GM04504 (cell line): ENCODE results near the gene NR2F6.
"Not testable (repeated sequence)": the region's sequence is repeated elsewhere in the genome, so short reads cannot be mapped to it uniquely, and the experiment has no call there.

Source experiments
- DNase-seq: peaks from one replicate; pipeline ENCODE4 v3.0.0-alpha.2; 2012; ENCODE audit warnings: low read depth

NR2F6 gene

DNA sequence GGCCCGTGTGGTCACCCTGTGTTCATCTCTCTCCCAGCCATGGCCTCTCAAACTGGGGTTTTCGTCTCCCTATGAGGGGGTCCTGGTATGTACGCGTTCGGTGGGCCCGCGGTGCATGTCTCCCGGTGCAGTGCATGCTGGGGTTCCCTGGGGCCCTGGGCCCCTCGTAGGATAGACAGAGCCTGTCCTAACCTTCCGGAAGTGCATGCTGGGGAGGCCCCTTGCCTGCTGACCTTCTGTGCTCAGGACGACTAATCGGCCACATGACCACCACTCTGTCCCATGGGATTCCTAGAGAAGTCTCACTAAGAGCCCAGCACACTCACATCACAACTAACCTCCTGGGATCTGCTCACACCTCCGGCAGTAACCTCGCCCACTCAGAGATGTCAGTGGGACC lies 35.4 kb downstream of the NR2F6 start:
- no peak for DNase-seq

DNA sequence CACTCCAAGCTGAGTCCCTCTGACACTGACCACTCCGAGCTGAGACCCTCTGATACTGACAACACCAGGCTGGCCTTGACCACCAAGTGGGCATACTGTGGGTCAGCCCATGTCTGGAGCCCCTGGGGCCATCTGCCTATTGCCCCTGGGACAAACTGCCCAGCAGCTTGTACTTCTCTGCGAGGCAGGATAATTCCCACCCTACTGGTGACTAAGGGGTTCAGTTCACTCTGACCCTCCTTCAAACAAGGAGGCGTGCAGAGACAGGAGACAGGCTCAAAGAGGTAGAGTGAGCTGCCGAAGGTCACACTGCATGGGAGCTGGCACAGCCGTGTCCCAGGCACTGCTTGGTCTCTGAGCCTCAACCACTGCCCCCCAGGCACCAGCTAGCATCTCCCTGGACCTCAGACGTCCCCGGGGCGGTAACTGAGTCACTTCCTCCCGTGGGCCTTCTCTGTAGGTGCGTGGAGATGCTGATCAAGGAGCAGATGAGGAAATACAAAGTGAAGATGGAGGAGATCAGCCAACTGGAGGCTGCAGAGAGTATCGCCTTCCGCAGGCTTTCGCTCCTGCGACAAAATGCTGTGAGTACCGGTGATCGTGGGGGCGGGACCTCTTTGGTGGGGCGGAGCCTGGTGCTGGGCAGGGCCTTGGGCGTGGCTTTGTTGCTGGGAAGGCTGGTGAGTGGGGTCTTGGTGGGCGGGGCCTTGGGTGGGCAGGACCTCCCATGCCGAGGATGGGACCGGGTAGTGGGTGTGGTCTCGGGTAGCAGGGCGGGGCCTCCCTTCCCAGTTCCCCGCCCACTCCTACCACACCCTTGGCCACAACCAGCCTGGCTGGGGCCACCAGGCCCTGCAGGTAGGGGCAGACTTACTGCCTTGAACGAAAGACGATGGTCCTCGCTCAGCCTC lies 36.3 kb downstream of the NR2F6 start:
- DNase-seq, result no peak

DNA sequence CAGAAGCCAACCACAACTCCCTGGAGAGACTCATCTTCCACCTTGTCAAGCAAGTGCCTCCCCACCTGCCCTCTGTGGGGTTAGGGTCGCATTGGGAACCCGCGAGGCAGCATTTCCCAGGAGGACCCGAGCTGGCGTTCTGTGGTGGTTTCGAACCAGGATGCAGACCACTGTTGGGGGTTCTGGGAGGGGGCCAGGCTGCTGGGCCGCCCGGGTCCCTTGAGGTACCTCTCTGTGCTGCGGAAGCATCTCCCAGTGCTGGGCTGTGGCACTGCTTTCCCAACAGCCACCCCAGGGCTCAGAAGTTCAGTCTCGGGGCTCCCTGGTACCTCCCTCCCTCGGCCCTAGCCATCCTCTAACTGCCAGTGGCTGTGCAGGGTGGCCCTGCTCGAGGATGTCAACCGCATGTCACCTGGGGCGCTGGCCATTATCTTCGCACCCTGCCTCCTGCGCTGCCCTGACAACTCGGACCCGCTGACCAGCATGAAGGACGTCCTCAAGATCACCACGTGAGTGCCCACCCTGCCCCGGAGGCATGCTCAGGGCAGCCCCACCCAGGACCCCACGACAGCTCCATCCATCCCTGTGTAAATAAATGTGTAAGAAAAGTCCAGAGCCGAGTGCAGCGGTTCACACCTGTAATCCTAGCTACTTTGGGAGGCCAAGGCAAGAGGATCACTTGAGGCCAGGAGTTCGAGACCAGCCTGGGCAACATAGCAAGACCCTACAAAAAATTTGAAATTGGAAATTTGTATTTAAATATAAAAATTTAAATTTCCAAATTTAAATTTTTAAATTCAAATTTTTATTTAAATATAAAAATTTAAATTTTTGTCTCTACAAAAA lies 38.8 kb downstream of the NR2F6 start:
- no peak for DNase-seq

DNA sequence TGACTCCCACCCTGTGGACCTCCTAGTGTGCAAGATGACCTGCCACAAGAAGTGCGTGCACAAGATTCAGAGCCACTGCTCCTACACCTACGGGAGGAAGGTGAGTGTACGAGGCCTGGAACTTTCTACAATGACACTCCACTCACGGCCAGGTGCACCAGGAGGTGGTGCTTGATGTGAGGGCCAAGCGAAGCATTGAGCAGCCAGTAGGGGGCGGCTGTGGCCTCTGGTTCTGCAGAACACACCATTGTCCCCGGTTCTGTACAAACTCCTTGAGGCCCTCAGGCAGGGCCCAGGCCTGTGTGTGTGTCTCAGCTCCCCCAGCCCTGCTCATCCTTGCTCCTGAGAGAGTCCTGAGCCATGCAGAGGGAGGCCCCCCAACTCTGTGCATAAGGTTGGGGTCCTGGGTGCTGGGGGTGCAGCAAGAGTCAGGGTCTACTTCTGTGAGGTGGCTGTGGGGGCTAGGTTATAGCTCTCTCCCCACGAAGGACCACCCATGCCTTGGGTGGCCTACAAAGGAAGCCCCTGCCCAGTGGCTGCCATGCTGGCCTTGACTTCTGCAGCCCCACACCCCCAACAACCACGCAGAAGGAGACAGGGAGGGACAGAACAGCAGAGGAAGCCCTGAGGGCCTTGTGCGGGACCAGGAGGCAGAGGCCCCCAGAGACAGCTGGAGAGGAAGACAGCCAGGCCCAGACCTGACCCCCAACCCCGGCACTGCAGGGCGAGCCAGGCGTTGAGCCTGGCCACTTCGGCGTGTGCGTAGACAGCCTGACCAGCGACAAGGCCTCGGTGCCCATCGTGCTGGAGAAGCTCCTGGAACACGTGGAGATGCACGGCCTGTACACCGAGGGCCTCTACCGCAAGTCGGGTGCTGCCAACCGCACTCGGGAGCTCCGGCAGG lies 40.2 kb downstream of the NR2F6 start:
- DNase-seq, result no peak

DNA sequence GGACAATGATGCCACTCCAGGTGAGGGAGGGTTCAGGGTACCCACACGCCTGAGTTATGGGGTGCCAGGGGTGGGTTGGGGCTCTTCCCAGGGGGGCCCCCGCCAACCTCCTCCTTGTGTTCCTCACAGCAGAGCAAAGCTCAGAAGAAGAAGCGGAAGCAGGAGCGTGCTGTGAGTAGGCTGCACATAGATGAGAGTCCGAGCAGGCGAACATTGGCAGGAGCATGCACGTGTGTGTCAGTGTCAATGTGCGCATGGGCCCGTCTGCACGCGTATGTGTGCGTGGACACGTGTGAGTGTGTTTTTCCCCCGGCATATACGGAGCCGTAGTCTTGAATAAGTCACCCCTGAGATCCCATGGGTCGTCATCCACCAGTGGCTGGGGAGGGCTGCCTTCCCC lies 43.0 kb downstream of the NR2F6 start:
- DNase-seq, result no peak

DNA sequence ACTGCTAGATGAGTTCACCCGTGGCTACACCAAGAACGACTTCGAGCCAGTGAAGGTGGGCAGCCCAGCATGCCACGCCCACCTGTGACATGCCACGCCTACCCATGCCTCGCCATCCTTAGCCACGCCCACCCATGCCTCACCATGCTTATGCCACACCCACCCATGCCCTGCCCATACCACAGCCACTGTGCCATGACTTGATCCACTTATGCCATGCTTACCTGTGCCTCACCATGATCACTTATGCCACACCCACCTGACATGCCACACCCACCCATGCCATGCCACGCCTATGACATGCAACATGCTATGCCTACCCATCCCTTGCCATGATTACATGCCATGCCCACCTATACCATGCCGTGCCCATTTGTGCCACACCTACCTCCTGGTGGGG lies 43.5 kb downstream of the NR2F6 start:
- no peak for DNase-seq

DNA sequence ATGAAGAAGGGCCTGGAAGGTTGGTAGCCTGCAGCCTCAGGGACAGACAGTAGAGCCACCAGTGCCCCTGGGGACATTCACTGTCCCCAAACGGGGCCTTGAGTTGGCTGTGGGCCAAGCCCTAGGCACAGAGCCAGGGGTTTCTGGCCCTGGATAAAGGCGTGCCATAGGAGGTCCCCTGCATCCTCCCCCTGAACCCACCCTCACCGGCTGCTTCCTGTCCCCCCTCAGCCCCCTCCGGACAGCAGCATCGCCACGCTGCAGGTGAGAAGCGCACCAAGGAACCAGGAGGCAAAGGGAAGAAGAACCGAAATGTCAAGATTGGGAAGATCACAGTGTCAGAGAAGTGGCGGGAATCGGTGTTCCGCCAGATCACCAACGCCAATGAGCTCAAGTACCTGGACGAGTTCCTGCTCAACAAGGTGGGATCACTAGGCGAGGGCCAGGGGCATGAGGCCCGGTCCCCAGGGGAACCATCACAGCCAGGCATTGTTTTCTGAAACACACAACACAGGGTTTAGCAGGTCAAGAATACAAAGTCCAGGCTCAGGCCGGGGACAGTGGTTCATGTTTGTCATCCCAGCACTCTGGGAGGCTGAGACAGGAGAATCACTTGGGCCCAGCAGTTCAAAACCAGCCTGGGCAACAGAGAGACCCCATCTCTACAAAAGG lies 45.2 kb downstream of the NR2F6 start:
- DNase-seq, result no peak

DNA sequence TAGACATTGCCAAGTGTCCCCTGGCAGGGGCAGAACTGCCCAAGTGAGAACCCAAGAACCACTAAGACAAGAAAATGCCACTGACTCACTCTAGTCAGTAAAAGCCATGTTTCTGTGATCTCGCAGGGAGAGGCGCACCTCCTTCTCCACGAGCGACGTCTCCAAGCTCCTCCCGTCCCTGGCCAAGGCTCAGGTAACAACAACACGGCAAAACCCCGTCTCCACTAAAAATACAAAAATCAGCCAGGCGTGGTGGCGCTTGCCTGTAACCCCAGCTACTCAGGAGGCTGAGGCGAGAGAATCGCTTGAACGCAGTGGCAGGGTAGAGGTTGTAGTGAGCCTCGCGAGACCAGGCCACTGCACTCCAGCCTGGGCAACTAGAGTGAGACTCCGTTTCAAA lies 48.1 kb downstream of the NR2F6 start:
- DNase-seq, result no peak

DNA sequence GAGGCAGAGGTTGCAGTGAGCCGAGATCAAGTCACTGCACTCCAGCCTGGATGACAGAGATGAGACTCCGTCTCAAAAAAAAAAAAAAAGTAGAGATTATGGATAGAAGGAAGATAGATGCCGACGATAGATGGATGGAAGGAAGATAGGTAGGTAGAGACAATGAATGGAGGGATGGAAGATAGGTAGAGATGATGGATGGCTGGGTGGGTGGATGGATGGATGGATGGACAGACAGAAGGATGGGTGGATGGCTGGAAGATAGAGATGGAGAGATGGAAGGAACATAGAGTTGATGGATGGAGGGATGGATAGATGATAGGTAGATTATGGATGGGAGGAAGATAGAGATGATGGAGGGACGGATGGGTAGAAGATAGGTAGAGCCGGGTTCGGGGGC lies 49.1 kb downstream of the NR2F6 start:
- no peak for DNase-seq

DNA sequence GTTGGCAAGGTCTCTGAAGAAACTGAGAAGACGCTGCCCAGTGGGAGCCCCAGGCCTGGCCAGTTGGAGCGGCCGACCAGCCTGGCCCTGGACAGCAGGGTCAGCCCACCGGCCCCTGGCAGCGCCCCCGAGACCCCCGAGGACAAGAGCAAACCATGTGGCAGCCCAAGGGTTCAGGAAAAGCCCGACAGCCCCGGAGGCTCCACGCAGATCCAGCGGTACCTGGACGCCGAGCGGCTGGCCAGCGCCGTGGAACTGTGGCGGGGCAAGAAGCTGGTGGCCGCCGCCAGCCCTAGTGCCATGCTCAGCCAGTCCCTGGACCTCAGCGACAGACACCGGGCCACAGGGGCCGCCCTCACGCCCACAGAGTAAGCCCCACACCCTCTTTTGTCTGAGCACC lies 50.6 kb downstream of the NR2F6 start:
- no peak for DNase-seq

DNA sequence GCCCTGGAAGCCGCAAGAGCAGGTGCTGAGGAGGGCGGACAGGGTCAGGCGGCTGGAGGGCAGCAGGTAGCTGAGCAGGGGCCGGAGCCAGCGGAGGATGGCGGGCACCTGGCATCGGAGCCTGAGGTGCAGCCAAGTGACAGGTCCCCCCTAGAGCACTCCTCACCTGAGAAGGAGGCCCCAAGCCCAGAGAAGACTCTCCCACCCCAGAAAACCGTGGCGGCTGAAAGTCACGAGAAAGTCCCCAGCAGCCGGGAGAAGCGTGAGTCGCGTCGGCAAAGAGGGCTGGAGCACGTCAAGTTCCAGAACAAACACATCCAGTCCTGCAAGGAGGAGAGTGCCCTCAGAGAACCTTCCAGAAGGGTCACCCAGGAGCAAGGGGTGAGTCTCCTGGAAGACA lies 51.1 kb downstream of the NR2F6 start:
- DNase-seq, result no peak

DNA sequence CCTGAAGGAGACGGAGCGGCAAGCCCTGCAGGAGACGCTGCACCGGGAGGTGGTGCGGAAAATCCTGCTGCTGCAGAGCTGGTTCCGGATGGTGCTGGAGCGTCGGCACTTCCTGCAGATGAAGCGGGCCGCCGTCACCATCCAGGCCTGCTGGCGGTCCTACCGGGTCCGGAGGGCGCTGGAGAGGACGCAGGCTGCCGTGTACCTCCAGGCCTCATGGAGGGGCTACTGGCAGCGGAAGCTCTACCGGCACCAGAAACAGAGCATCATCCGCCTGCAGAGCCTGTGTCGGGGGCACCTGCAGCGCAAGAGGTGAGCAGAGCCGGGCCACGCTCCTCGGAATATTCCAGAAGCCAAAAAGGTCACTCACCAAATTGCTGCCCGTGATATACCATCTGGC lies 53.0 kb downstream of the NR2F6 start:
- DNase-seq, result no peak

DNA sequence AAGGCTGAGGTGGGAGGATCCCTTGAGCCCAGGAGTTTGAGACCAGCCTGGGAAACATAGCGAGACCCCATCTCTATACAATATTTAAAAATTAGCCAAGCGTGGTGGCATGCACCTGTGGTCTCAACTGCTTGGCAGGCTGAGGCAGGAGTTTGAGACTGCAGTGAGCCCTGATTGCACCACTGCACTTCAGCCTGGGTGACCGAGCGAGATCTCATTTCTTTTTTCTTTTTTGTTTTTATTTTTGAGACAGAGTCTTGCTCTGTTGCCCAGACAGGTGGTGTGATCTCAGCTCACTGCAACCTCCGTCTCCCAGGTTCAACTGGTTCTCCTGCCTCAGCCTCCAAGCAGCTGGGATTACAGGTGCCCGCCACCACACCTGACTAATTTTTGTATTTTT lies 54.0 kb downstream of the NR2F6 start:
- not testable (repeated sequence) for DNase-seq

DNA sequence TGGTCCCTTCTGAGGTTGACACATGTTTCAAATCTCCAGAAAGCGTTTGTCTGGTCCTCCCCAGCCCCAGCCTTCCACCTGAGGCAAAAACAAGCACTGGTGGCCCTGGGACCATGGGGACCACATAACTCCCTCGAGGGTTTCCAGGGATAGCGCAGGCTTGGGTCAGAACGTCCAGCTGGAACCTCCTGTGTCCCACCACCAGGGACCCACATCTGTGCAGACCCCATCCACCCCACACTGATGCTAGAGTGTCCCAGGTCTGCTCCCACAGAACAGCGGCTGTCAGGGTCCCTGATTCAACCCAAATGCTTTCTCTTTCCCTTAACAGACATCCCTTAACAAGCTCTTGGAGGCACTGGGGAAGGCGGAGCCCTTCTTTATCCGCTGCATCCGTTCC lies 60.1 kb downstream of the NR2F6 start:
- no peak for DNase-seq

DNA sequence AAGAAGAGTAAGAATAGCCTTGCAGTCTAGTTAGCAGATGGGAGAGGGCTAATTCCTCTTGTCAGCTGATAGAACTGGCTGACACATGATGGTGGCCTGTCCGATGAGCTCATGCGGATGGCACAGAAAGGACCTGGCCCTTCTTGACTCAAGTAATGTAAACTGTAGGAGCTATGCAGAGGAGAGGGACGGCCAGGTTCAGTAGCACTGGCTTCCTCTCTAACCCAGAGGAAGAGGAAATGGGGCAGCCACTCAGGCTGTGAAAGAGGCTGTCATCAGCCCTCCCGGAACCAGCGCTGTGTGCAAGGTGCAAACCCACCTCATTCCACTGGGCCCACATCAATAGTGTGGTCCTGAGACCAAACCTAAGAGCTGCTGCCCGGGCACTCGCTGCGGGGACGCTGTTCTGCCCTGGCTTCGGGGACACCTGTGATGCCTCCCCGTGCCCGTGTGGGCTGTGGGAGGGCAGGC lies 61.3 kb downstream of the NR2F6 start:
- no peak for DNase-seq

DNA sequence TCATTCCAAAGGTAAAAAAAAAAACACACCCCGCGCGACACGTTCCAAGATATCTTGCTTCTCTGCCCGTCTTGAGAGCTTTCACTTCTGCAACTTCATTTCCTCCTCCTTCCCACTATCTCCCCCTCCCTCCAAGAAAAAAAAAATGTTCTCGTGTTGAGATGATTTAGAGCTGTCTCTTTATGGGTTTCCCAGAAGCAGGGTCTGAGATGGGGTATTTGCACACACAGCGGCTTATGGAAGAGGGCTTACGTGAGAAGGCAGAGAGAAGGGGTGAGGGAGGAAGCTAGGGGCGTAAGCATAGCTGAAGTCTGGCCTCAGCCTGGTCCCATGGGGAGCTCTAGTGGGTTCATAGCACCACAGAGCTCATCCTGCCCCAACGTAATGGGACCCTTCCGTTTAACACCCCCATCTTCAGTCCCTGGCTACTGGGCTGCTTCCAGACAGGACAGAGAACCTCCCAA lies 61.8 kb downstream of the NR2F6 start:
- DNase-seq, result no peak

DNA sequence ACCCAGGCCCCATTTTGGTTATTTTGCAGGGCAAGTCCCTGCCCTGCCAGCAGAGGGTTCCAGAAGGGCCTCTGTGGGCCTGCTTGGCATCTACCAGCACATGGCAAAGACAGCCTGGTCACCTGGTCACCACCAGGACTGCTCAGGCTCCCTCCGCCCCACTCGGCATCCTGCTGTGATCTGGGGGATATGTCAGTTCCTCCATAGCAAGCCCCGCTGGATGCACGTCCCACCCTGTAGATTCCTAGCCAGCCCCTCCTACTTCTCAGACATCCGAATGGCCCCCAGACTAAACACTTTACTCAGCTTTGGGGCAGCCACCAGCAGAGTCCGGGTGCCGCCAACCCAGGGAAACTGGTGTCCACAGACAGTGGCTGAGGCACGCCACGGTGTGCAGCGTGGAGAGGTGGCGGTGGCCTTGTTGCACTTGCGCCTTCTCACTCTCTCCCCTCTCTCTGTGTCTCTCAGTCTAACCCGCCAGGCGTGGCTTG lies 62.4 kb downstream of the NR2F6 start:
- no peak for DNase-seq
